GM10248 (cell line): ENCODE measurements around the gene PDRG1.

Experiments
- CTCF ChIA-PET: fragments of 300-600 bp; sonication (Branson Sonifier 250); formaldehyde crosslinking; extraction: SDS; loops from one replicate; lab custom pipeline; 2021; ENCODE audit warnings: antibody characterized with exemption; lab: Yijun Ruan, JAX
- POLR2A ChIA-PET: fragments of 350-650 bp; sonication (Branson Sonifier 250); formaldehyde crosslinking; extraction: SDS; loops from one replicate; lab custom pipeline; 2020; ENCODE audit warnings: antibody characterized with exemption; lab: Yijun Ruan, JAX
- DNase-seq: peaks from one replicate; pipeline ENCODE4 v3.0.0; 2012; ENCODE audit errors: extremely low spot score
- TF ChIP-seq, protein P1 (sequence below): IDR thresholded peaks from 2 replicates; pipeline ENCODE4 v1.5.1; 2012; ENCODE audit warnings: mild to moderate bottlenecking, low read depth; ENCODE audit errors: extremely low read depth, missing control alignments, control extremely low read depth

PDRG1 gene

DNA sequence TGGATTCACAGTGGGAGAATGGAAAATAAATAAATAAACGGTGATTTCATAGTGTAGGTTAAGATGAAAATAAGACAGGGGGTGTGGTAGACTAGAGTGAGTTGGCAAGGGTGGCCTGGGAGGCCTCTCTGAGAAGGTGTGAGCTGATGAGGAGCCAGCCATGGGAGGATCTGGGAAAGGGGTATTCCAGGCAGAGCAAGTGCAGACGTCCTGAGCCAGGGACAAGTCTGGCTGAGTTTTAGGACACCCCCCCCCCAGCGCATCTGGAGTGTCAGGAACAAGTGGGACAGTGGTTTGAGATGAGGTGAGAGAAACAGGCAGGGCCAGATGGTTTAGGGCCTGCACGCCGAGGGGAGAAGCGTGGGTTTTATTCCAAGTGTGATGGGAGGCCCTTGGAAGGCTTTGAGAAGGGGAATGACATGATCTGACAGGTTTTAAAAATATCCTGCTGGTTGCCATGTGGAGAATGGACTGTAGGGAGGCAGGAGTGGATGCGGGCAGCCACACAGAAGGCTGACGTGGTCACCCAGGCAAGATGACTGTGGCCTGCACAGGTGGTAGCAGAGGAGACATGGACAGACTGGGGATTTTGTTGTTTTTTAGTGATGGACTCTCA is 37.3 kb upstream of the PDRG1 start:
- no peak for DNase-seq
- ChIA-PET POLR2A (no interaction called here), CTCF (interaction anchor here (1.3 to 1.9 kb wide), 2 partner anchors 24 to 42 kb away, joined by 3 to 6 read pairs; no protein-coding TSS in a partner anchor)
- TF ChIP-seq, protein P1, sequence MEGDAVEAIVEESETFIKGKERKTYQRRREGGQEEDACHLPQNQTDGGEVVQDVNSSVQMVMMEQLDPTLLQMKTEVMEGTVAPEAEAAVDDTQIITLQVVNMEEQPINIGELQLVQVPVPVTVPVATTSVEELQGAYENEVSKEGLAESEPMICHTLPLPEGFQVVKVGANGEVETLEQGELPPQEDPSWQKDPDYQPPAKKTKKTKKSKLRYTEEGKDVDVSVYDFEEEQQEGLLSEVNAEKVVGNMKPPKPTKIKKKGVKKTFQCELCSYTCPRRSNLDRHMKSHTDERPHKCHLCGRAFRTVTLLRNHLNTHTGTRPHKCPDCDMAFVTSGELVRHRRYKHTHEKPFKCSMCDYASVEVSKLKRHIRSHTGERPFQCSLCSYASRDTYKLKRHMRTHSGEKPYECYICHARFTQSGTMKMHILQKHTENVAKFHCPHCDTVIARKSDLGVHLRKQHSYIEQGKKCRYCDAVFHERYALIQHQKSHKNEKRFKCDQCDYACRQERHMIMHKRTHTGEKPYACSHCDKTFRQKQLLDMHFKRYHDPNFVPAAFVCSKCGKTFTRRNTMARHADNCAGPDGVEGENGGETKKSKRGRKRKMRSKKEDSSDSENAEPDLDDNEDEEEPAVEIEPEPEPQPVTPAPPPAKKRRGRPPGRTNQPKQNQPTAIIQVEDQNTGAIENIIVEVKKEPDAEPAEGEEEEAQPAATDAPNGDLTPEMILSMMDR = no peak

DNA sequence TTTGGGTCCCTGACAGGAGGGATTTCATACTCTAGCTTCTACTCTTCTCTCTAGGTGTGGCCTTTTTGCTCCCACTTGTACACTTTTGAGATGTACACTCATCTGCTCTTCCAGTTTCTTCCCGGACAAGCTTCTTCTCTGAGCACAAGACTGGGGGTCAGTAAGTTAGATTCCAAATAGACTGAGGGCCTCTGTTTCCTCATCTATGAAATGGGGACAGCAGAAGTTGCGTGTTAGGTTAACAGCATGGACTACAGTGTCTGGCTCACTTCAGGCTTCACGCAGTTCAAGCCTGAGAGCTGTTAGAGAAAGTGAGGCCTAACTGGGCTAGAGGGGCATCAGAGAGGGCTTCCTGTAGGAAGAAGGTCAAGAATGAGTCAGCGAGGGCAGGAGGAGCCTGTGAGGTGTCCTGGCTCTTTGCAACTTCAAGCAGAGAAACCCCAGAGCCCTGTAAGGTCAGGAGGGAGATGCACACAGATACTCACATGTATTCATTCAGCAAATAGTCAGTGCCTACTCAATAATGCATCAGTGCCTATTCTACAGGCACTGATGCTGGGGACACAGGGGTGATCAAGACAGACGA is 36.7 kb upstream of the PDRG1 start:
- POLR2A ChIA-PET = no interaction called here
- TF ChIP-seq, protein P1 = no peak
- no peak for DNase-seq
- CTCF ChIA-PET = interaction anchor here (1.1 to 1.9 kb wide), 3 partner anchors 24 to 42 kb away, joined by 3 to 6 read pairs (median 3); no protein-coding TSS in a partner anchor

DNA sequence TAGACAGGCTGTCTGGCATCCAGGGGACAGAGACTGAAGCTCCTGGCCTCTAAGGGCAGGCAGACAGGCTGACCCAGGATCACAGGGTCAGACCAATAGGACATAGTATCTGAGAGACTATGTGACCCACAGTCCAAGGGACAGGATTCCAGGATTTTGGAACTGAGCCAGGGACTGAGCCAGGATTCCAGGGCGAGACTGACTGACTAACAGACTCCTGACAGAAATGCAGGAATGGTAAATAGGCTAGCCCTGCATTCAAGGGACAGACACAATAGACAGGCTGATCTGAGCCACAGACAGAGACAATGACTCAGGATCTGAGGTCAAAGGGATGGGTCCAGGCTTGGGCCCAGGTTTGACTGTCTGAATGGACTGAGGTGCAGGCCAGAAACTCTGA is 35.9 kb upstream of the PDRG1 start:
- no peak for DNase-seq
- ChIA-PET CTCF (interaction anchor here (1.1 to 1.9 kb wide), 3 partner anchors 25 to 43 kb away, joined by 3 to 6 read pairs (median 3); no protein-coding TSS in a partner anchor), POLR2A (no interaction called here)
- TF ChIP-seq, protein P1 = no peak

DNA sequence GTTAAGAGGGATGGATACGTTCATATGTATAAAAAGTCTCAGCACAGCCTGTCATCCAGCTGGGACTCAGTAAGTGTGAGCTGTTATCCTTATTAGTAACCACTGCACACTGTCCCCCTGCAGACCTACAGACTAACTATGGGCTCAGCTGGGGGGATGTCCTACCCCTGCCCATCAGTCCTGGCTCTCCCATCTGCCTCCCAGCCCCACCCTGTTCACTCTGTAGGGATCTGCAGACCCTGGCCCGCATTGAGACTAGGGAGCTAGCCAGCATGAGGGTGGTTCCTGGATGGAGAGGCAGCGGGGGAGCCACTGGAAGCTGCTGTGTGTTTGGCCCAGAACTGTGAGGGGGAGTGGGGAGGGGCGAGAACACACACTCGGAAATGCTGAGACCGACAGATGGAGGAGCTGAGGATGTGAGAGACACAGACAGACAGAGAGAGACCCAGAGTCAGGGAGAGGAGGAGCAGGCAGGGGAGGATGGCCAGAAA is 33.2 kb upstream of the PDRG1 start:
- CTCF ChIA-PET = interaction anchor here (1.1 to 2.8 kb wide), 4 partner anchors 9 to 151 kb away, joined by 3 to 14 read pairs (median 6); partner anchors contain the start of gene PDRG1
- TF ChIP-seq, protein P1 = no peak
- no peak for DNase-seq
- POLR2A ChIA-PET = no interaction called here

DNA sequence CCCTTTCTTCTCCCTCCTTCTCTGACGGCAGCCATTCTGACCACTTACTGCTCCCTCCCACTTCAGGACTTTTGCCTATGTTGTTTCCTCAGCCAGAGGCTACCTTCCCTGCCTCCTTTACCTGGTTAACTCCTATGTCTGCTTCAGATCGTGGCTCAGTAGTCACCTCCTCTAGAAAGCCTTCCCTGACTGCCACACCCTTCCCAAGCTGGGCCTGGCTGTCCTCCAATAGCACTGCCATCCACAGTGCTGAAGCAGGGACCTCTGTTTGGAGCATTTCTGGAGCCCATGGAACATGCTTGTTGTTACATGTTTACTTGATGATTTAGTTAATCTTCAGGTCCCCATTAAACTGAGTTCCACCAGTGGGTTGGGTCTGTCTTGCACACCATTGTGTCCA is 29.9 kb upstream of the PDRG1 start:
- no peak for DNase-seq
- ChIA-PET CTCF (interaction anchor here (1.9 kb wide), 1 partner anchor 129 kb away, joined by 7 read pairs; no protein-coding TSS in a partner anchor), POLR2A (no interaction called here)
- TF ChIP-seq, protein P1 = no peak

DNA sequence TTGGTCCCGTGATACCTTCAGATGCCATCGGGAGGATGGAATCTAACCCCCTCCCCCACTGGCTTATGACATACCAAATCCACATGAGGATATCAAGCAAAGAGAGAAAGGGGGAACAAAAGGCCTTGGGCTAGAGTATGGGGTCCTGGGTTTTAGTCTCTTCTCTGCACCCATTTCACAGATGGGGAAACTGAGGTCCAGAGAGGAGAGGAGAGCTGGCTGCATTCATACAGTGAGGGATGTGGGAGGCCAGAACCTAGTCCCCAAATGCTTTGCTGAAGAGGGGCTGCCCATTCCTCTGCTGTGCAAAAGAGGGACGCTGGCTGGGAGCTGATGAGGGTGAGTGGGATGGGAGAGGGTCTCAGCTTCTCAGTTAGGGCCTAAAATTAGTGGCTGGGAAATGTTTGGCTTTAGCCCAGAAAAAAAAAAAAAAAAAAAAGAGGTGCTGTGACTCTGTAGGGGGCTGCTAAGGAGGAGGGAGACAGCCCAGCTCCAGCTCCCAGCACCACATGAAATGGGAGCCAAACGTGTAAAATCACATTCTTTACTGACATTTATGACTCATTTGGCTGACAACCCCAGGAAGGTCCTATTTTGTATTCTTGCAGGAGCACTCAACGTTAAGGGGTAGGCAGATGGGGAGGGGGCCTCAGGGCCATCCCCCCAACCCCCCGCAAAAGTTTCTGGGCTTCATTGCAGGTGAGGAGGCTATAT is 28.0 kb upstream of the PDRG1 start:
- DNase-seq = no peak
- TF ChIP-seq, protein P1 = no peak
- ChIA-PET CTCF (interaction anchor here (1.1 to 1.5 kb wide), 3 partner anchors 9 to 157 kb away, joined by 3 to 6 read pairs (median 4); partner anchors contain the start of gene PDRG1), POLR2A (no interaction called here)
